HFF-Myc (cell line): Measurements from ENCODE around the gene MGAT2.
"Not testable (repeated sequence)": the region's sequence is repeated elsewhere in the genome, so short reads cannot be mapped to it uniquely, and the experiment has no call there.

Source experiments
- DNase-seq: peaks from one replicate; pipeline ENCODE4 v3.0.0-alpha.2; 2011; ENCODE audit warnings: low read depth; ENCODE audit errors: extremely low read depth
- H3K4me3 ChIP-seq: replicated peaks from 2 replicates; pipeline ENCODE4 v1.5.1; 2011; ENCODE audit warnings: low read depth, mild to moderate bottlenecking, control low read depth, low read length
- CTCF ChIP-seq: IDR thresholded peaks from 2 replicates; pipeline ENCODE4 v1.5.1; 2012; ENCODE audit warnings: mild to moderate bottlenecking, low read depth, low read length, control low read depth; ENCODE audit errors: missing control alignments

Gene MGAT2

DNA sequence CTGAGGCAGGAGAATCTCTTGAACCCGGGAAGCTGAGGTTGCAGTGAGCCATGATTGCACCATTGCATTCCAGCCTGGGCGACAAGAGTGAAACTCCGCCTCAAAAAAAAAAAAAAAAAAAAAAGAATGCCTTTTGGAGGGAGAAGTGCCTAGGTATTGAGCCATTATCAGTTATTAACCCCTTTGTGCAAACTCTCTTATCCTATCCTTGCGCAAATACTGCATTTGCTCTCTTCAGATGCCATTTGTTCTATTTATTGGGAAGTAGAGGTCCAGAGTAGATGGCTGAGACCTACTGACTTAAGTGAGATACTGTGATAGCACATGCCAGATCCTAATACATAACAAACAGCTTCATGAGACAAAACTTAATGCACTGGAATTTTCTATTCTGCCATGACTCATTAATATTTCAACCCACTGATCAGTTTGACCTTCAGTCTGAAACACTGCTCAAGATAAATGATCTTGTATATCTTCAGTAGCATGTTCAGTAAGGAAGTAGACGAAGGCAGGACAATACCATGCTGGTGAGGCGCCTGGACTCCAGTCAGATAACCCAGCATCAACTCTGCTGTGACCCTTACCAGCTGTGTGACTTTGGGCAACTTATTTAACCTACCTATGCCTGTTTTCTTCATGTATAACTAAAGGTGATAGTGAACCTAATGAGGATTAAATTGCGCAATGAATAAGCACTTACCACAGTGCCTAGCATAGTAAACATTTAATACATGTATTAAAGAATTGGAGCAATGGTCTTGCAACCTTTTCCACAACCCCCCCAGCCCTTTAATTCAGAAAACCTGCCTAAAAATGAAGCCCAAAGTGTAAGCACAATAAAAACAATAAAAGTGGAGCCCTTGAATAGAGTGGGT lies 20.2 kb downstream of the MGAT2 start:
- no peak for TF ChIP-seq CTCF
- no peak for DNase-seq

GRCh38 chr14:49641697-49642129 lies 21.1 kb downstream of the MGAT2 start:
- TF ChIP-seq CTCF = no peak
- DNase-seq = no peak

More for the DNA sequence above, 20.2 kb downstream of the MGAT2 start:
- H3K4me3 ChIP-seq = no peak overlapping the region

GRCh38 chr14:49642163-49642562 lies 21.6 kb downstream of the MGAT2 start:
- no peak overlapping the region for H3K4me3 ChIP-seq
- TF ChIP-seq CTCF = no peak
- no peak for DNase-seq

More at GRCh38 chr14:49641697-49642129, 21.1 kb downstream of the MGAT2 start:
- H3K4me3 ChIP-seq = no peak overlapping the region

DNA sequence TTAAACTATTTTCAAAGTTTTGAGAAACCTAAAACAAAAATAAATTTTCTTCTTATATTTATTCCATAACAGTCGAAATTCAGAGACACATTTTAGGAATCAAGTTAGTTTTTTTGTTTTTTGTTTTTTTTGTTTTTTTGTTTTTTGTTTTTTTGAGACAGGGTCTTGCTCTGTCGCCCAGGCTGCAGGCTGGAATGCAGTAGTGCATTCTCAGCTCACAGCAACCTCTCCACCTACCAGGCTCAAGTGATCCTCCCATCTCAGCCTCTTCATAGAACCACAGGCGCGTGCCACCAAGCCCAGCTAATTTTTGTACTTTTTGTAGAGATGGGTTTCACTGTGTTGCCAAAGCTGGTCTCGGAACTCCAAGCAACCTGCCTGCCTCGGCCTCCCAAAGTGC lies 32.9 kb downstream of the MGAT2 start:
- TF ChIP-seq CTCF = no peak
- no peak for DNase-seq
- H3K4me3 ChIP-seq = no peak overlapping the region

- DNase-seq = no peak
- TF ChIP-seq CTCF = no peak
- H3K4me3 ChIP-seq = no peak overlapping the region
Measured at GRCh38 chr14:49654511-49654910, 33.9 kb downstream of the MGAT2 start.

- DNase-seq, H3K4me3 ChIP-seq: not testable (repeated sequence)
Measured at GRCh38 chr14:49657500-49657899, 36.9 kb downstream of the MGAT2 start.

- H3K4me3 ChIP-seq = no peak overlapping the region
- no peak for TF ChIP-seq CTCF
- DNase-seq = no peak
Measured at GRCh38 chr14:49659526-49660455, 39.2 kb downstream of the MGAT2 start.
